Lower lobe of right lung (tissue), 2 donors: ENCODE results near the gene ERN1. TPM values are rescaled to one million over a fixed set of nuclear protein-coding genes. Genes with fewer than 3 reads are reported as not detected.

Experiments used
- ATAC-seq, 2 donors: fragments of 200-7000 bp; cut with Tn5 transposase; one replicate each; pipeline ENCODE4 v1.9.1; 2020 to 2022; ENCODE audit warnings: mild to moderate bottlenecking in 2 of 2, moderate library complexity in 2 of 2
- DNase-seq: peaks from one replicate; pipeline ENCODE4 v3.0.0-alpha.2; 2020
- H3K27ac ChIP-seq: fragments of 200-600 bp; one replicate; pipeline ENCODE4 v1.8.0; 2022
- H3K27me3 ChIP-seq: fragments of 200-600 bp; one replicate; pipeline ENCODE4 v1.8.0; 2022; ENCODE audit warnings: low read depth
- H3K36me3 ChIP-seq: fragments of 200-600 bp; one replicate; pipeline ENCODE4 v1.8.0; 2022; ENCODE audit warnings: mild to moderate bottlenecking
- H3K4me1 ChIP-seq: fragments of 200-600 bp; one replicate; pipeline ENCODE4 v1.8.0; 2022
- H3K4me3 ChIP-seq: fragments of 200-600 bp; one replicate; pipeline ENCODE4 v1.8.0; 2022; ENCODE audit warnings: mild to moderate bottlenecking
- H3K9me3 ChIP-seq: fragments of 200-600 bp; one replicate; pipeline ENCODE4 v1.8.0; 2022
- CTCF ChIP-seq: fragments of 200-600 bp; IDR thresholded peaks from one replicate; pipeline ENCODE4 v1.8.0; 2022; ENCODE audit warnings: antibody characterized with exemption, mild to moderate bottlenecking
- intact Hi-C: fragments of 100-400 bp; cut with DNase I; formaldehyde crosslinking; loops from one replicate; pipeline ENCODE4 v1.11.0; 2022
- total RNA-seq: library from RNA; stranded (reverse); fragmentation: NEBNext Ultra II Directional; extraction: Animal tissue kit (Norgen Biotek cat#: 25700); gene quantifications from one replicate; pipeline ENCODE4 v1.2.1, GENCODE V29; 2021
- donor health status: DM: no; HTN: yes; CAD: no; lungs with severe emphysema.

The ERN1 gene
- total RNA-seq, 1 donor from 2014 or later, result 39.7 TPM

- Histone ChIP-seq H3K4me3 (no peak overlapping the region), H3K9me3 (no peaks in the 10 kb centered on the region), H3K4me1 (peaks cover 49% of the 10 kb centered on the region), H3K27ac (peak overlapping the region; percentile 71), H3K27me3 (peaks cover 15% of the 10 kb centered on the region), H3K36me3 (peaks cover 22% of the 10 kb centered on the region)
- intact Hi-C loops, result no loop called here
- DNase-seq, result no peak
- TF ChIP-seq CTCF, result no peak
- no peak for ATAC-seq
Measured at GRCh38 chr17:64001091-64001579, 128.8 kb downstream of the ERN1 start.

GRCh38 chr17:63999680-64000531, 130.0 kb downstream of the ERN1 start:
- Histone ChIP-seq H3K27me3 (peaks cover 15% of the 10 kb centered on the region), H3K36me3 (peaks cover 18% of the 10 kb centered on the region), H3K4me1 (peaks cover 37% of the 10 kb centered on the region), H3K4me3 (no peak overlapping the region), H3K27ac (no peak overlapping the region), H3K9me3 (no peaks in the 10 kb centered on the region)
- DNase-seq (no peak), ATAC-seq (no peak)
- no peak for TF ChIP-seq CTCF
- intact Hi-C loops, result no loop called here

- Histone ChIP-seq H3K36me3 (peaks cover 11% of the 10 kb centered on the region), H3K4me3 (peak overlapping the region; percentile 73), H3K9me3 (no peaks in the 10 kb centered on the region), H3K27me3 (peaks cover 15% of the 10 kb centered on the region), H3K4me1 (peaks cover 31% of the 10 kb centered on the region), H3K27ac (no peak overlapping the region)
- TF ChIP-seq CTCF, result no peak
- ATAC-seq (no peak), DNase-seq (peak; percentile 47)
- intact Hi-C loops, result no loop called here
Measured at GRCh38 chr17:63998721-63999679, 130.9 kb downstream of the ERN1 start.

- intact Hi-C loops, result no loop called here
- Histone ChIP-seq H3K4me3 (peak within 1 kb of the TSS; percentile 73), H3K27me3 (peaks cover 15% of the 10 kb centered on the region), H3K27ac (peak within 1 kb of the TSS; percentile 49), H3K36me3 (peaks cover 5% of the 10 kb centered on the region), H3K4me1 (peaks cover 31% of the 10 kb centered on the region), H3K9me3 (no peaks in the 10 kb centered on the region)
- DNase-seq (peak; percentile 84), ATAC-seq (peak; percentile 74 to 81)
- no peak for TF ChIP-seq CTCF
Measured at GRCh38 chr17:63998050-63998720, 131.8 kb downstream of the ERN1 start, which contains the start of gene PRR29. Gene PRR29 (plus strand): TSS chr17:63998351. CDS start chr17:63998365, 14 bp downstream.
